AG04449 (cell line): ENCODE results near the gene WDR18.
A peak's percentile ranks its signal among the peaks of the same experiment; 100 is the strongest.

ENCODE experiments used
- CTCF ChIA-PET: fragments of 350-600 bp; formaldehyde crosslinking; extraction: SDS; loops from one replicate; lab custom pipeline; 2021; ENCODE audit warnings: antibody characterized with exemption; lab: Yijun Ruan, JAX
- POLR2A ChIA-PET: fragments of 400-600, 350-600 bp; formaldehyde crosslinking; extraction: SDS; loops from one replicate; lab custom pipeline; 2020; ENCODE audit warnings: antibody characterized with exemption, inconsistent platforms; lab: Yijun Ruan, JAX
- DNase-seq: peaks from one replicate; pipeline ENCODE4 v3.0.0-alpha.2; 2010; ENCODE audit warnings: low read depth, low spot score
- H3K4me3 ChIP-seq: 2 replicates; pipeline ENCODE4 v1.5.1; 2011; ENCODE audit warnings: low read depth, mild to moderate bottlenecking, control low read depth, low read length
- CTCF ChIP-seq: IDR thresholded peaks from one replicate; pipeline ENCODE4 v1.5.1; 2011; ENCODE audit warnings: mild to moderate bottlenecking, moderate library complexity, low read length, control low read depth, inconsistent platforms; ENCODE audit not compliant: insufficient read depth; ENCODE audit errors: missing control alignments

WDR18 gene

DNA sequence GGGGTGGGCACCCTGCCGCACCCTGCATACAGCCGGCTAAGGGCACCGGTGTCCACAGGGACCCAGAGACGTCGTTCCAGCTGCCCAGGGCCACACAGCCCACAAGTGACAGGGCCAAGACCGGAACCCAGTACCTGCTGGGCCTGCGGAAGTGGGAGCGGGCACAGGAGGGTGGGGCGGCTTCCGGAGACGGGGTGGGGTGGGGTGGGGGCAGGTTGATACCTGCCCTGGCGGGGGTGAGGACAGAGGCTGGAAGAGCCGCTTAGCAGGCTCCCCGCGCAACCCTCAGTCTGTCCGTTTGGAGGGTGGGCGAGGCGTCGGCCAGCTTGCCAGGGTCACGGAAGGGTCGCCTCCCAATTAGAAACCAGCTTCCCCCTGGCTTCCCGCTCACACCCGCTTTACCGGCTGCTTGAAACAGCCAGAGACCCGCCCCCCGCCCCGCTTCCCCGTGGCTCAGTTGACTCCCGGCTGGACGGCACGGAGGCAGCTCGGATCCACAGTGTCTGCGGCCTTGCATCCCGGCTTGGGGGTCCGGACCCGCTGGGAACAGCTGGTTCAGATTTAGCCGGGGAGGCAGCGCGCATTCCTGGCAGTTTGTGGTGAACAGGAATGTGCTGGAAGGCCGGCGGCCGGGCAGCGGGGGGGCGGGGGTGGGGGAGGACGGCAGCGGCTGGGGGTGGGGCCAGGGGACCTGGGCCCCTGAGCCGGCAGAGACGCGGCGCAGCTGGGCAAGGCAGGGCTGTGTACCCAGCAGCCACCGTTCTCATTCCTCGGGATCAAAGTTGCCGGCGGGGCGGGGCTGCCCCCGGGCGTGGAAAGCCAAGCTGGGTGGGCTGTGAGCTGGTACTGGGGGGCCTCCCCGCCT lies 44.1 kb downstream of the WDR18 start:
- ChIA-PET CTCF (interaction anchor here (0.6 to 4.2 kb wide), 6 partner anchors 39 to 212 kb away, joined by 3 to 19 read pairs (median 4); partner anchors contain the start of gene ARHGAP45), POLR2A (interaction anchor here (0.6 to 8.0 kb wide), 6 partner anchors 11 to 241 kb away, joined by 3 to 104 read pairs (median 3); partner anchors contain the start of genes ABCA7, ATP5F1D, CIRBP and GPX4)
- DNase-seq = peak; percentile 71
- peak overlapping the region; percentile 96 for H3K4me3 ChIP-seq
- TF ChIP-seq CTCF = no peak

- TF ChIP-seq CTCF = no peak
- POLR2A ChIA-PET = interaction anchor here (0.6 to 8.0 kb wide), 3 partner anchors 6 to 216 kb away, joined by 3 to 104 read pairs (median 3); partner anchors contain the start of gene ABCA7
- DNase-seq = no peak
- CTCF ChIA-PET = interaction anchor here (1.0 kb wide), 1 partner anchor 81 kb away, joined by 3 read pairs; no protein-coding TSS in a partner anchor
- H3K4me3 ChIP-seq = no peak overlapping the region
These were observed 48.2 kb downstream of the WDR18 start for GRCh38 chr19:1032264-1032867.

- no peak overlapping the region for H3K4me3 ChIP-seq
- ChIA-PET POLR2A (interaction anchor here (0.7 to 7.8 kb wide), 2 partner anchors 7 to 157 kb away, joined by 5 to 104 read pairs; partner anchors contain the start of gene CNN2), CTCF (interaction anchor here (0.9 to 1.6 kb wide), 3 partner anchors 30 to 208 kb away, joined by 3 to 4 read pairs (median 3); no protein-coding TSS in a partner anchor)
- no peak for DNase-seq
- TF ChIP-seq CTCF = no peak
These were observed 52.0 kb downstream of the WDR18 start for GRCh38 chr19:1035998-1036621.

DNA sequence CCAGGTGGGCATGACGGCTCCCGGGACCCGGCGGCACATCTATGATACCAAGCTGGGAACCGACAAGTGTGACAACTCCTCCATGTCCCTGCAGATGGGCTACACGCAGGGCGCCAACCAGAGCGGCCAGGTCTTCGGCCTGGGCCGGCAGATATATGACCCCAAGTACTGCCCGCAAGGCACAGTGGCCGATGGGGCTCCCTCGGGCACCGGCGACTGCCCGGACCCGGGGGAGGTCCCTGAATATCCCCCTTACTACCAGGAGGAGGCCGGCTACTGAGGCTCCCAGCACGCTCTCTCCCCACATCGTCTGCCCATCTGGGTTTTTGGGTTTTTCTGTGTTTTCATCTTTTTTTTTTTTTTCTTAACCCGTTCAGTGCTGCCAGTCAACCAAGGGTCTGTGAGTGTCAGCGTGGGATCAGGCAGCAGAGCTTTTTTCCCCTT lies 53.5 kb downstream of the WDR18 start:
- DNase-seq = no peak
- H3K4me3 ChIP-seq = no peak overlapping the region
- TF ChIP-seq CTCF = no peak
- POLR2A ChIA-PET = interaction anchor here (7.8 kb wide), 1 partner anchor 8 kb away, joined by 104 read pairs; the partner anchor contains the start of gene CNN2
- CTCF ChIA-PET = interaction anchor here (1.6 kb wide), 1 partner anchor 75 kb away, joined by 4 read pairs; no protein-coding TSS in a partner anchor

- no peak for DNase-seq
- TF ChIP-seq CTCF = no peak
- ChIA-PET CTCF (interaction anchor here (1.0 to 2.2 kb wide), 3 partner anchors 9 to 26 kb away, joined by 5 to 7 read pairs (median 5); partner anchors contain the start of gene CNN2), POLR2A (interaction anchor here (0.6 to 7.8 kb wide), 7 partner anchors 10 to 214 kb away, joined by 3 to 104 read pairs (median 4); partner anchors contain the start of gene CNN2)
- no peak overlapping the region; the same call in 1 of the 2 replicates for H3K4me3 ChIP-seq
These were observed 55.0 kb downstream of the WDR18 start for GRCh38 chr19:1038978-1039645.
